Chondrocyte (in vitro differentiated cells): Measurements from ENCODE around the gene TP53INP2. TPM values are rescaled to one million over a fixed set of nuclear protein-coding genes. Genes with fewer than 3 reads are reported as not detected.

Experiments used
- DNase-seq: peaks from one replicate; pipeline ENCODE4 v3.0.0; 2021; ENCODE audit warnings: mixed read lengths, low spot score
- H3K27ac Mint-ChIP-seq: one replicate; pipeline ENCODE4 v1.8.0; 2021; ENCODE audit warnings: mild to moderate bottlenecking, moderate library complexity, mixed read lengths; ENCODE audit not compliant: unreplicated experiment
- H3K27me3 Mint-ChIP-seq: 2 replicates; pipeline ENCODE4 v1.8.0; 2021; ENCODE audit warnings: low read depth, mixed read lengths
- H3K36me3 Mint-ChIP-seq: 2 replicates; pipeline ENCODE4 v1.8.0; 2021; ENCODE audit warnings: low read depth, mixed read lengths
- H3K4me1 Mint-ChIP-seq: 2 replicates; pipeline ENCODE4 v1.8.0; 2021; ENCODE audit warnings: low read depth, mild to moderate bottlenecking, mixed read lengths
- H3K4me3 Mint-ChIP-seq: one replicate; pipeline ENCODE4 v1.8.0; 2021; ENCODE audit warnings: mild to moderate bottlenecking, moderate library complexity, mixed read lengths; ENCODE audit not compliant: unreplicated experiment
- H3K9me3 Mint-ChIP-seq: 2 replicates; pipeline ENCODE4 v1.8.0; 2021; ENCODE audit warnings: low read depth, mixed read lengths
- CTCF ChIP-seq: fragments of 200-600 bp; sonication (generic); IDR thresholded peaks from 2 replicates; pipeline ENCODE4 v1.5.0; 2021; ENCODE audit warnings: antibody characterized with exemption, mild to moderate bottlenecking, moderate library complexity
- total RNA-seq: library from RNA; stranded (reverse); gene quantifications from 3 replicates; pipeline ENCODE4 v1.2.1, GENCODE V29; 2021

TP53INP2 gene
- total RNA-seq, 1 donor from 2014 or later = 59.8 TPM

- Mint-ChIP-seq H3K27ac (no peak overlapping the region), H3K4me3 (no peak overlapping the region), H3K27me3 (no peaks in the 10 kb centered on the region), H3K9me3 (no peaks in the 10 kb centered on the region), H3K36me3 (peaks cover 37% of the 10 kb centered on the region), H3K4me1 (no peaks in the 10 kb centered on the region)
- no peak for TF ChIP-seq CTCF
- no peak for DNase-seq
Observed at GRCh38 chr20:34724172-34724571, 20.0 kb downstream of the TP53INP2 start.

GRCh38 chr20:34729416-34729815 lies 25.3 kb downstream of the TP53INP2 start:
- Mint-ChIP-seq H3K36me3 (peaks cover 38% of the 10 kb centered on the region), H3K4me3 (no peak overlapping the region), H3K4me1 (peaks cover 5% of the 10 kb centered on the region), H3K27me3 (no peaks in the 10 kb centered on the region), H3K9me3 (no peaks in the 10 kb centered on the region), H3K27ac (no peak overlapping the region)
- no peak for TF ChIP-seq CTCF
- DNase-seq = no peak

GRCh38 chr20:34732523-34732922 lies 28.4 kb downstream of the TP53INP2 start:
- H3K27me3 Mint-ChIP-seq = no peaks in the 10 kb centered on the region
- H3K9me3 Mint-ChIP-seq = no peaks in the 10 kb centered on the region
- no peak overlapping the region for H3K4me3 Mint-ChIP-seq
- no peak overlapping the region for H3K27ac Mint-ChIP-seq
- DNase-seq = no peak
- no peak for TF ChIP-seq CTCF
- peaks cover 5% of the 10 kb centered on the region for H3K4me1 Mint-ChIP-seq
- peaks cover 24% of the 10 kb centered on the region for H3K36me3 Mint-ChIP-seq

GRCh38 chr20:34736106-34736735 lies 32.1 kb downstream of the TP53INP2 start:
- H3K27me3 Mint-ChIP-seq = no peaks in the 10 kb centered on the region
- no peak overlapping the region for H3K27ac Mint-ChIP-seq
- peaks cover 5% of the 10 kb centered on the region for H3K4me1 Mint-ChIP-seq
- H3K9me3 Mint-ChIP-seq = no peaks in the 10 kb centered on the region
- no peak overlapping the region for H3K4me3 Mint-ChIP-seq
- no peak for TF ChIP-seq CTCF
- DNase-seq = no peak
- H3K36me3 Mint-ChIP-seq = peaks cover 33% of the 10 kb centered on the region

- Mint-ChIP-seq H3K36me3 (peaks cover 44% of the 10 kb centered on the region), H3K27ac (no peak overlapping the region), H3K4me3 (no peak overlapping the region), H3K27me3 (no peaks in the 10 kb centered on the region), H3K4me1 (no peaks in the 10 kb centered on the region), H3K9me3 (no peaks in the 10 kb centered on the region)
- DNase-seq = no peak
- TF ChIP-seq CTCF = no peak
Observed at GRCh38 chr20:34743039-34743438, 38.9 kb downstream of the TP53INP2 start.
